ENCODE measurements around the gene BRSK2.
"Not testable (repeated sequence)": the region's sequence is repeated elsewhere in the genome, so short reads cannot be mapped to it uniquely, and the experiment has no call there.

The BRSK2 gene

DNA sequence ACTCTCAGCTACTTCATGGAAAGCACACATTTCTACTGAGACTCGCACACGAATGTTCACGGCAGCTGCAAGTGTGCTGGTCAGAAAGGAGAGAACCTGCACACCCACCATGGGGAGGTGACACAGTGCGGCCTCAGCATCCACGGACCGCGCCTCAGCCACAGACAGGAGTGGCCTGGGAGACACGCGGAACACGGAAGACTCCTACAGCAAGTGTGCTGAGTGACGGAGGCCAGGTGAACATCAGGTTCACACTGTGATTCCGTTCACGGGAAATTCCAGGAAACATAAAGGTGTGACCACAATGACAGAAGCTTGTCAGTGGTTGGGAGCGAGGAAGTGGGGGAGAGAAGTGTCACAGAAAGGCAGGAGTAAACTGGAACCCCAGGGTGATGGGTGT is 110.2 kb downstream of the BRSK2 start:
- no peak for DNase-seq (ENCODE audit: low read depth in 2 of 2)

DNA sequence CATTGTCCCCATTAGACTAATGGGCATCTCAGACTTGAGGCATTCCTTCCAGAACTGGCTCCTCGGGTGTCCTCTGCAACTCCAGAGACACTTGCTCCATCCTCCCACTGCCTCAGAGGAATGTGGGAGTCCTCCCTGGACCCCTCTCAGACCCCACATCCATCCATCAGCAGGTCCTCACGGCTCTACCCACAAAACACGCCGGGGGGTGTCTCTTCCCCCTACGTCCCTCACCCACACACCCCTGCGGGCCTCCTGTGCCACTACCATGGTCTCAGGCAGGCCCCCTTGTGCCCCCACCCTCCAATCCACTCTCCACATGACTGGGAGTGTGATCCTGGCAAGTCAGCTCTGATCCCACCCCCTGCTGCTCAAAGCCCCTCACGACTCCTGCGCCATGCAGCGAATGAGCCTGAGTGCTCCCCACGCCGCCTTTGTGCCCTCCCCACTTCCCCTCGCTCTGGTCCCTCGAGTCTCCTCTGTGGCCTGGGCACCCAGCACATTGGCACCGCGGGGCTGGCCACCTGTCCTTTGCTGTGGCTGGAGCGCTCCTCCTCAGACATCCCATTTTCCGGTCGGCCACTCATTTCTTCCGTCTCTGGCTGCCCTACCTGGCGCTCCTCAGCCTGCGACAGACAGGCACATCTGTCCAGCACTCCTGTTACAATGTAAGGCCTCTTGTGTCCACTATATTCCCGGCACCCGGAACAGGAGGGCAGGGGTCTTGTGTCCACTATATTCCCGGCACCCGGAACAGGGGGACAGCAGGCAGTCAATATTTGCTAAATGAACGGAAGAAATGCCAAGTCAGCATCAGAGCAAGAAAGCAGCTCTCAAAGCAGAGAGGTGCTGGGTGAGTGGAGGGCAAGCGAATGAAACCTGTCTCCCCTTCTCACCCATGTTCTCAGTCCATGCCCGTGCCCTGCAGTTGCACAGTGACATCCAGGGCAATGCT is 111.0 kb downstream of the BRSK2 start:
- DNase-seq (ENCODE audit: low read depth in 2 of 2) = no peak

- no peak for DNase-seq (ENCODE audit: low read depth in 2 of 2)
Measured at GRCh38 chr11:1501421-1502167, 111.9 kb downstream of the BRSK2 start.

- no peak for DNase-seq (ENCODE audit: low read depth in 2 of 2)
Measured at GRCh38 chr11:1502168-1502953, 112.6 kb downstream of the BRSK2 start.

DNA sequence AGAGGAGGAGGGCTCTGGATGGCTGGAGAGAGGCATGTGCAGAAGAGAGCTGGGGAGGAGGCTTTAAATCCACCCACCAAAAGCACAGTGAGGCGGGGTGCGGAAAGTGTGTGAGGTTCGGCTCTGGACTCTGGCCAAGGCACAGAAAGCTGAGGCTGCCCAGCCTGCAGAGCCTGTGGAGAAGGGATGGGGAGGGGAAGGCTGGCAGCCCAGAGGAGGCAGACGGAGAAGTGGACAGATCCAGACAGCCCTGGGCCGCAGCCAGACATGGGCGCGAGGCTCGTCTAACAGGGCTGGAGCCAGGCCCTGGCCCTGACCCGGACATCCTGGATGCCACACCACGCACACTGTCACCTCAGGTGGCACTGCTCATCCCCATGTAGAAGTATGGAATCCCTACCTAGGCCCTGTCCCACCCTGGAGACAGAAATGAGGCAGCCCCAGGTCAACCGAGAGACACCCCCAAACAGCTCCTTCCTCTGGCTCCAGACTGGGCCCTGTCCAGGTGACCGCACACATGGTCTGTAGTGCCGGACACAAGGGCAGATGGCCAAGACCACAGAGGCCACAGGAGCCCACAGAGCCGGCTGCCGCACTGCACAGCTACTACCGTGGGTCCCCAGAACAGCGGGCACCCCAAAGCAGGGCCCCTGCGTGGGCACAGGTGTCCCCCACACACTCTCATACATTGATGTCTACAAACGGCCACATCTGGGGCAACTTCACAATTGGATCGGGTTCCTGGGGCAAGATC is 113.4 kb downstream of the BRSK2 start:
- no peak for DNase-seq (ENCODE audit: low read depth in 2 of 2)

DNA sequence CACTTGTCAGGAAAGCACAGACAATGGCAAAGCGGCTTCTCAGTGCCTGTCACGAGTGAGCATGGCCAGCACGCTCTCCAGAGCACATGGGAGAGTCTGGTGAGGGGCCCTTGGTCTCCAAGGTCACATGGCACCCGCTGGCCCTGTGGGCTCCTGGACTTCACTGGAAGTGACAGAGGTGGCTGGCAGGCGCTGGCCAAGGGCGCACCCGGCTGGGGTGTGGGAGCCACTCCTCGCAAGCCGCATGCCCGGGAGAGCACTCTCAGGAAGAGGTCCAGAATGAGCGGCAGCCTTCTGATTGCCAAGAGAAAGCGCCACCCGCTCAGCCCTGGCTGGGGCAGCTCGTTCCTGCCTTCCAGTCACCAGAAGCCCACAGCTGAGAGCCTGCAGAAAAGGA is 114.0 kb downstream of the BRSK2 start:
- no peak for DNase-seq (ENCODE audit: low read depth in 2 of 2)

DNA sequence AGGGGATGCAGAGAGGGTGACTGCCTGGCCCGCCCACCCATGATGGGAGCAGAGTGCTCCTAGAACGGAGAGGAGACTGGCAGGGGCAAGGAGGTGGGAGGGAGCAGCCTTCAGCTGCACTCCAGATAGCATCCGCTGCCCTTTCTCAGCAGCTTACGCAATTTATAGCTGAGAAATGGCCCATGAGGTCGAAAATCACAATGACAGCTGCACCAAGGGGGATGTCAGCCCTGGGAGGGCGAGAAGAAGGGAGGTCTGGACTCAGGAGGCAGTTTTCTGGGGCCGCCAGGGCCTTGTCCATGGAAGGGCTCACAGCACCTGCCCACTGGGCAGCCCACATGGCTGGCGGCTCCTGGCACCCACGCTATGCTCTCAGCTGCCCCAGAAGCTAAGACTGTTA is 114.4 kb downstream of the BRSK2 start:
- no peak for DNase-seq (ENCODE audit: low read depth in 2 of 2)

DNA sequence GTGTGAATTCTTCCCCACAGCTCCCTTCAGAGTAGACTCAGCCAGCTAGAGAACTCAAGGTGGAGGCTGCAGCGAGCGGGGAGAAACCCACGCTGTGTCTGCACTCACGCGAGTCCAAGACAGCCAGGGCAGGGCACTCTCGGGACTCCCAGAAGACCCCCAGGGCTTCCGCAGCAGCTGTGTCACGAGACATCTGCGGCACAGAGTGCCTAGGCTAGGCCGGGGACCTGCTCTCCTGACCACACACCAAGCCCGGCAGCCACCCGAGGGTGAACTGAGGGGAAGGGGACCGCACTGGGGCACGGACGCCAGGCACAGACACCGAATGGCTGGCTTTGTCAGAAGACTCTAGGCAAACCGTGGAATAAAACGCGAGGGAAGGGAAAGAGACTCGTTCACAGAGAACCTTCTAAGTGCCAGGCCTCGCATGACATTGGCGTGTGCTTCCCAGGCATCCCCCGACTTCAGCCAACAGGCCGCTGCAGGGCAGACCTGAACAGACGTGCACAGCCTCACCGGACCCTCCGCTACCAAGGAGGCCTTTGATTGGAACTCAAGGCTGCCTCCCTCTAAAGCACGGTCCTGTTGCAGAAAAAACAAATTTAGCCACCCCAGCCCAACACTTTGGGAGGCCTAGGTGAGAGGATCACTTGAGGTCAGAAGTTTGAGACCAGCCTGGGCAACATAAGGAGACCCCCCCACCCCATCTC is 115.0 kb downstream of the BRSK2 start:
- DNase-seq (ENCODE audit: low read depth in 2 of 2) = no peak

GRCh38 chr11:1505480-1505879 is 115.7 kb downstream of the BRSK2 start:
- DNase-seq (ENCODE audit: low read depth in 2 of 2) = no peak

- DNase-seq (ENCODE audit: low read depth in 2 of 2) = no peak
Measured at GRCh38 chr11:1506981-1507380, 117.2 kb downstream of the BRSK2 start.

- no peak for DNase-seq (ENCODE audit: low read depth in 2 of 2)
Measured at GRCh38 chr11:1507381-1508140, 117.8 kb downstream of the BRSK2 start.

- DNase-seq (ENCODE audit: low read depth in 2 of 2) = no peak
Measured at GRCh38 chr11:1508491-1508891, 118.8 kb downstream of the BRSK2 start.

DNA sequence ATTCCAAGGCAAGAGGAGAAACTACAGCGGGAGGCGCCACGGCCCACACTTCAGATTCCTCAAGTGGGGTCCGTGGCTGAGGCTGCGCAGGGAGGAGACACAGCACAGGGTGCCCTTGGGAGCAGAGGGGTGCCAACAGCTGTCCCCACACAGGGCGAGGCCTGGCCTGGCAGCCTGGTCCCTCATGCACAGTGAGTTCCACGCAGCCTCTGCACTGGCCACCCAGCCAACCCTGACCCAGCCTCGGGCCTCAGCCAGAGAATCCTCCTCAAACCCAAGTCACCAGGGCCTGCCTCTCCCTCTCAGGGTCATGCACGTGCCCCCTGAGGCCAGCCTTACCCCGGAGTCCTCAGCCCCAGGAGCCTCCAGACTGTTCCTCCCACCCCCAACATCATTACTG is 119.3 kb downstream of the BRSK2 start:
- no peak for DNase-seq (ENCODE audit: low read depth in 2 of 2)

GRCh38 chr11:1509626-1510255 is 120.0 kb downstream of the BRSK2 start:
- no peak for DNase-seq (ENCODE audit: low read depth in 2 of 2)

DNA sequence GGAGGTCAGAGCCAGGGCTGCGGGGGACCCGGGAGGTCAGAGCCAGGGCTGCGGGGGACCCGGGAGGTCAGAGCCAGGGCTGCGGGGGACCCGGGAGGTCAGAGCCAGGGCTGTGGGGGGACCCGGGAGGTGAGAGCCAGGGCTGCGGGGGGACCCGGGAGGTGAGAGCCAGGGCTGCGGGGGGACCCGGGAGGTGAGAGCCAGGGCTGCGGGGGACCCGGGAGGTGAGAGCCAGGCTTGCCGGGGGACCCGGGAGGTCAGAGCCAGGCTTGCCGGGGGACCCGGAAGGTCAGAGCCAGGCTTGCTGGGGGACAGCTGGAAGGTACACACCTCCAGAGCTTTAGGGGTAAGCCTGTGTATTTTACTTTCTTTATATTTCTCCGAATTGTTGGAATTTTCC is 120.6 kb downstream of the BRSK2 start:
- not testable (repeated sequence) for DNase-seq (ENCODE audit: low read depth in 2 of 2)

GRCh38 chr11:1510928-1511327 is 121.2 kb downstream of the BRSK2 start:
- no peak for DNase-seq (ENCODE audit: low read depth in 2 of 2)

DNA sequence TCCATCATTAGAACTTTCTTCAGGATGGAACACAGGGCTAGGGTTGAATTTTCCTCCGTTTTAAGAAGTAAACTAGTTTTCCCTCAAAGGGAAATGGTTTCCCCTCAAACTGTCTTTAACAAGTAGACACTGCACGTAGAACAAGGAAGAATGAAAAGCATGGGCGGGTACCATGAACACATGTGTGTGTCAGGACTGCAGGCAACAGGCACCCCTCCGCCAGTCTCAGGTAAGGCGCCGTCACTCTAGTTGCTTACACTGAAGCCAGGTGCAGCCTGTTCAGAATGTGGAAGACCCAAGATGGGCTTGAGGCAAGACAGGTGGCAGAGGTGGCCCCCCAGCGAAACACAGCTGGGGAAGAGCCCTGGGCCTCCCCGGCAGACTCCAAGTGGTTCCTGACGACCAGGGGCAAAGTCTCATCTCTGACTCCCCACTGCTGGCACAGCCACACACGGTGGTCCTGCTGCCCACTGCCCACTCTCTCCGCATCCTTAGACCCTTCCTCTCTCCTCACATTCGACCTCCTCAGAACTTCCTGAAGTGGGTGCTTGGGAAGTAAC is 122.3 kb downstream of the BRSK2 start:
- DNase-seq (ENCODE audit: low read depth in 2 of 2) = no peak

Data from stimulated activated CD4-positive, alpha-beta T cell treated with anti-CD3 and anti-CD28 coated beads, Interleukin-1b, Interleukin-23, amount 100 ng/mL, for 4 hours (primary cell).